ENCODE measurements around the gene NXF1. TPM values are rescaled to one million over a fixed set of nuclear protein-coding genes. Genes with fewer than 3 reads are reported as not detected.
A peak's percentile ranks its signal among the peaks of the same experiment; 100 is the strongest.

The NXF1 gene
- total and polyA plus RNA-seq, 2 of the 13 experiments (the other 11 are each of a cell fraction or from before 2014, with no cell fraction given): 30.4 to 30.9 TPM

DNA sequence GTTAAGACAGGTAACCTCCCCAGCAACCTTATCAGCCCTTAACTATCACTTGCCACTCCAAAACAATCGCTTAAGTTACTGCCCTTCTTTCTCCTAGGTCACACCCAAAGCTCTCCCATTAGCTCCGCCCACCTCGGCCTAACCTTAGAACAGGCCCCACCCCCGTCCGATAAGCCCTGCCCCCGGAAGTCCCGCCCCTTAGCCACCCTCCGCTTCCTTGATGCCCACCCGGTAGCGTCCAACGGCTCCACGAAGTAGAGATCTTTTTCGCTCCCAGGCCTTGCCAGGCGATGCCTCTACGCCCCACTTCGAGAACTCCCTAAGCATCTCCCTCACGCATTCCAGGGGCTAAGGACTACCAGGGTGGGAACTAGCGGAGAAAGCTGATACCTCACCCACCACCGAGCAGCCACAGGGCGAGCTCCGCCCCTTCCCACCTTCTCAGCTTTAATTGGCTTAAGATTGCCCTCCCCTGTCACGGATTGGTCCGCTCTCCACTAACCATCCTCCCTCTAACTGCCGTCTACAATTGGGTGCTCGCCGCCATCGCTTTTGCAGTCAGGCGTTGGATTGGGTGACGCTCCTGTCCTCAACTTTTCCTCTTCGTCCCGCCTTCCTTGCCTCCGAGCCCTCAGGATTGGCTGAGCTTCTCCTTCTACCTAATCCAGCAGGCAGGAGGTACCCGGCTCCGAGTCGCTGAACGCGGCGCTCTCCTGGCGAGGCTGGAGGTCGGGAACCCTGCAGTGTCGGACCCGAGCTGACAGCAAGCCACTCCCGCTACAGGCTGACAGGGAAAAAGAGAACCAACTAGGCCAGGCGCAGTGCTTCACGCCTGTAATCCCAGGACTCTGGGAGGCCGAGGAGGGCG lies 51.3 kb downstream of the NXF1 start, which contains the start of gene ZBTB3 (continued):
- TF ChIP-seq, protein P1, sequence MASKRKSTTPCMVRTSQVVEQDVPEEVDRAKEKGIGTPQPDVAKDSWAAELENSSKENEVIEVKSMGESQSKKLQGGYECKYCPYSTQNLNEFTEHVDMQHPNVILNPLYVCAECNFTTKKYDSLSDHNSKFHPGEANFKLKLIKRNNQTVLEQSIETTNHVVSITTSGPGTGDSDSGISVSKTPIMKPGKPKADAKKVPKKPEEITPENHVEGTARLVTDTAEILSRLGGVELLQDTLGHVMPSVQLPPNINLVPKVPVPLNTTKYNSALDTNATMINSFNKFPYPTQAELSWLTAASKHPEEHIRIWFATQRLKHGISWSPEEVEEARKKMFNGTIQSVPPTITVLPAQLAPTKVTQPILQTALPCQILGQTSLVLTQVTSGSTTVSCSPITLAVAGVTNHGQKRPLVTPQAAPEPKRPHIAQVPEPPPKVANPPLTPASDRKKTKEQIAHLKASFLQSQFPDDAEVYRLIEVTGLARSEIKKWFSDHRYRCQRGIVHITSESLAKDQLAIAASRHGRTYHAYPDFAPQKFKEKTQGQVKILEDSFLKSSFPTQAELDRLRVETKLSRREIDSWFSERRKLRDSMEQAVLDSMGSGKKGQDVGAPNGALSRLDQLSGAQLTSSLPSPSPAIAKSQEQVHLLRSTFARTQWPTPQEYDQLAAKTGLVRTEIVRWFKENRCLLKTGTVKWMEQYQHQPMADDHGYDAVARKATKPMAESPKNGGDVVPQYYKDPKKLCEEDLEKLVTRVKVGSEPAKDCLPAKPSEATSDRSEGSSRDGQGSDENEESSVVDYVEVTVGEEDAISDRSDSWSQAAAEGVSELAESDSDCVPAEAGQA (IDR thresholded peaks at IDR 0.05; ENCODE audit: low read depth): no peak
- TF ChIP-seq, protein P1 (CRISPR knock-in tag; IDR thresholded peaks at IDR 0.05; ENCODE audit: borderline replicate concordance): no peak
- TF ChIP-seq, protein P2, sequence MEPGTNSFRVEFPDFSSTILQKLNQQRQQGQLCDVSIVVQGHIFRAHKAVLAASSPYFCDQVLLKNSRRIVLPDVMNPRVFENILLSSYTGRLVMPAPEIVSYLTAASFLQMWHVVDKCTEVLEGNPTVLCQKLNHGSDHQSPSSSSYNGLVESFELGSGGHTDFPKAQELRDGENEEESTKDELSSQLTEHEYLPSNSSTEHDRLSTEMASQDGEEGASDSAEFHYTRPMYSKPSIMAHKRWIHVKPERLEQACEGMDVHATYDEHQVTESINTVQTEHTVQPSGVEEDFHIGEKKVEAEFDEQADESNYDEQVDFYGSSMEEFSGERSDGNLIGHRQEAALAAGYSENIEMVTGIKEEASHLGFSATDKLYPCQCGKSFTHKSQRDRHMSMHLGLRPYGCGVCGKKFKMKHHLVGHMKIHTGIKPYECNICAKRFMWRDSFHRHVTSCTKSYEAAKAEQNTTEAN (CRISPR knock-in tag; conservative IDR thresholded peaks at IDR 0.05): no peak
- TF ChIP-seq, protein P3, sequence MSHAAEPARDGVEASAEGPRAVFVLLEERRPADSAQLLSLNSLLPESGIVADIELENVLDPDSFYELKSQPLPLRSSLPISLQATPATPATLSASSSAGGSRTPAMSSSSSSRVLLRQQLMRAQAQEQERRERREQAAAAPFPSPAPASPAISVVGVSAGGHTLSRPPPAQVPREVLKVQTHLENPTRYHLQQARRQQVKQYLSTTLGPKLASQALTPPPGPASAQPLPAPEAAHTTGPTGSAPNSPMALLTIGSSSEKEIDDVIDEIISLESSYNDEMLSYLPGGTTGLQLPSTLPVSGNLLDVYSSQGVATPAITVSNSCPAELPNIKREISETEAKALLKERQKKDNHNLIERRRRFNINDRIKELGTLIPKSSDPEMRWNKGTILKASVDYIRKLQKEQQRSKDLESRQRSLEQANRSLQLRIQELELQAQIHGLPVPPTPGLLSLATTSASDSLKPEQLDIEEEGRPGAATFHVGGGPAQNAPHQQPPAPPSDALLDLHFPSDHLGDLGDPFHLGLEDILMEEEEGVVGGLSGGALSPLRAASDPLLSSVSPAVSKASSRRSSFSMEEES (CRISPR knock-in tag; IDR thresholded peaks at IDR 0.05): peak; percentile 15; the same call in 1 of the 2 replicates
- TF ChIP-seq, protein P4, sequence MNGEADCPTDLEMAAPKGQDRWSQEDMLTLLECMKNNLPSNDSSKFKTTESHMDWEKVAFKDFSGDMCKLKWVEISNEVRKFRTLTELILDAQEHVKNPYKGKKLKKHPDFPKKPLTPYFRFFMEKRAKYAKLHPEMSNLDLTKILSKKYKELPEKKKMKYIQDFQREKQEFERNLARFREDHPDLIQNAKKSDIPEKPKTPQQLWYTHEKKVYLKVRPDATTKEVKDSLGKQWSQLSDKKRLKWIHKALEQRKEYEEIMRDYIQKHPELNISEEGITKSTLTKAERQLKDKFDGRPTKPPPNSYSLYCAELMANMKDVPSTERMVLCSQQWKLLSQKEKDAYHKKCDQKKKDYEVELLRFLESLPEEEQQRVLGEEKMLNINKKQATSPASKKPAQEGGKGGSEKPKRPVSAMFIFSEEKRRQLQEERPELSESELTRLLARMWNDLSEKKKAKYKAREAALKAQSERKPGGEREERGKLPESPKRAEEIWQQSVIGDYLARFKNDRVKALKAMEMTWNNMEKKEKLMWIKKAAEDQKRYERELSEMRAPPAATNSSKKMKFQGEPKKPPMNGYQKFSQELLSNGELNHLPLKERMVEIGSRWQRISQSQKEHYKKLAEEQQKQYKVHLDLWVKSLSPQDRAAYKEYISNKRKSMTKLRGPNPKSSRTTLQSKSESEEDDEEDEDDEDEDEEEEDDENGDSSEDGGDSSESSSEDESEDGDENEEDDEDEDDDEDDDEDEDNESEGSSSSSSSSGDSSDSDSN (CRISPR knock-in tag; IDR thresholded peaks at IDR 0.05): peak; percentile 86
- TF ChIP-seq ZNF768 (CRISPR knock-in tag; IDR thresholded peaks at IDR 0.05): no peak
- peak; percentile 53 for TF ChIP-seq ZNF883 (CRISPR knock-in tag; IDR thresholded peaks at IDR 0.05; ENCODE audit: not compliant biosample characterization)
- TF ChIP-seq, protein P5, sequence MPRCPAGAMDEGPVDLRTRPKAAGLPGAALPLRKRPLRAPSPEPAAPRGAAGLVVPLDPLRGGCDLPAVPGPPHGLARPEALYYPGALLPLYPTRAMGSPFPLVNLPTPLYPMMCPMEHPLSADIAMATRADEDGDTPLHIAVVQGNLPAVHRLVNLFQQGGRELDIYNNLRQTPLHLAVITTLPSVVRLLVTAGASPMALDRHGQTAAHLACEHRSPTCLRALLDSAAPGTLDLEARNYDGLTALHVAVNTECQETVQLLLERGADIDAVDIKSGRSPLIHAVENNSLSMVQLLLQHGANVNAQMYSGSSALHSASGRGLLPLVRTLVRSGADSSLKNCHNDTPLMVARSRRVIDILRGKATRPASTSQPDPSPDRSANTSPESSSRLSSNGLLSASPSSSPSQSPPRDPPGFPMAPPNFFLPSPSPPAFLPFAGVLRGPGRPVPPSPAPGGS (CRISPR knock-in tag; IDR thresholded peaks at IDR 0.05): peak; percentile 67; the same call in 1 of the 2 replicates
- TF ChIP-seq RBFOX2 (IDR thresholded peaks at IDR 0.05; ENCODE audit: low read depth, low read length): peak; percentile 67
- TF ChIP-seq, protein P6, sequence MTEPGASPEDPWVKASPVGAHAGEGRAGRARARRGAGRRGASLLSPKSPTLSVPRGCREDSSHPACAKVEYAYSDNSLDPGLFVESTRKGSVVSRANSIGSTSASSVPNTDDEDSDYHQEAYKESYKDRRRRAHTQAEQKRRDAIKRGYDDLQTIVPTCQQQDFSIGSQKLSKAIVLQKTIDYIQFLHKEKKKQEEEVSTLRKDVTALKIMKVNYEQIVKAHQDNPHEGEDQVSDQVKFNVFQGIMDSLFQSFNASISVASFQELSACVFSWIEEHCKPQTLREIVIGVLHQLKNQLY (CRISPR knock-in tag; IDR thresholded peaks at IDR 0.05): no peak
- peak; percentile 66; the same call in 1 of the 2 replicates for TF ChIP-seq CHD2 (IDR thresholded peaks at IDR 0.05; ENCODE audit: low read depth, low read length)
- no peak for TF ChIP-seq CENPX (CRISPR knock-in tag; IDR thresholded peaks at IDR 0.05)
- peak; percentile 56; the same call in 1 of the 2 replicates for TF ChIP-seq RFX5 (IDR thresholded peaks at IDR 0.05; ENCODE audit: low read depth, low read length)
- TF ChIP-seq NFYB (CRISPR knock-in tag; IDR thresholded peaks at IDR 0.05): peak; percentile 98
